ENCODE measurements around the gene NUDT8.

- TF ChIP-seq CTCF (IDR thresholded peaks at IDR 0.05 in 2 of 3, conservative IDR thresholded peaks at IDR 0.05 in 1 of 3; ENCODE audit: control insufficient read depth in 2 of 3, extremely low read depth in 1 of 3, insufficient read depth in 1 of 3, low read depth in 3 of 3, low read length in 3 of 3), result no peak
- TF ChIP-seq CEBPB (IDR thresholded peaks at IDR 0.05; ENCODE audit: borderline replicate concordance in 1 of 2, low read depth in 2 of 2, low read length in 2 of 2), result no peak
- TF ChIP-seq JUNB (IDR thresholded peaks at IDR 0.05), result no peak
- no peak for TF ChIP-seq POLR2A (IDR thresholded peaks at IDR 0.05; ENCODE audit: low read depth, low read length)
- TF ChIP-seq GATAD2B (conservative IDR thresholded peaks at IDR 0.05; ENCODE audit: low read depth), result no peak
- TF ChIP-seq NRF1 (conservative IDR thresholded peaks at IDR 0.05; ENCODE audit: low read depth, low read length), result no peak
- TF ChIP-seq YY1 (IDR thresholded peaks at IDR 0.05; ENCODE audit: low read depth, low read length), result no peak
- no peak for TF ChIP-seq CHD2 (IDR thresholded peaks at IDR 0.05; ENCODE audit: borderline replicate concordance, low read depth, low read length)
Measured at GRCh38 chr11:67593565-67593905, 36.2 kb downstream of the NUDT8 start.
